ENCODE data around the gene SIK3.

Gene SIK3

GRCh38 chr11:117042689-117043088 is 55.5 kb downstream of the SIK3 start:
- Histone ChIP-seq H3K4me3 (ENCODE audit: low read length) (no peak overlapping the region), H2AFZ (ENCODE audit: low read length) (no peak overlapping the region), H3K79me2 (ENCODE audit: low read length) (peaks cover 95% of the 10 kb centered on the region)

GRCh38 chr11:117039900-117040299 is 58.3 kb downstream of the SIK3 start:
- Histone ChIP-seq H3K4me2 (ENCODE audit: low read depth, low read length) (no peak overlapping the region), H4K20me1 (ENCODE audit: insufficient read depth, low read length) (peaks cover 13% of the 10 kb centered on the region; the same call in 1 of the 2 replicates), H3K79me2 (ENCODE audit: low read length) (peaks cover 94% of the 10 kb centered on the region)

More at GRCh38 chr11:117042689-117043088, 55.5 kb downstream of the SIK3 start:
- H3K4me1 ChIP-seq (ENCODE audit: low read length) = peaks cover 32% of the 10 kb centered on the region
- H3K36me3 ChIP-seq (replicated peaks; ENCODE audit: insufficient read depth, low read length) = no peaks in the 10 kb centered on the region
- no peaks in the 10 kb centered on the region for H3K9me3 ChIP-seq (replicated peaks; ENCODE audit: insufficient read depth, low read length)
- no peak for TF ChIP-seq CTCF (IDR thresholded peaks at IDR 0.05; ENCODE audit: low read length)
- TF ChIP-seq EZH2phosphoT487 (IDR thresholded peaks at IDR 0.05; ENCODE audit: low read length) = no peak
- TF ChIP-seq EZH2 (optimal IDR thresholded peaks at IDR 0.05; ENCODE audit: low read depth, low read length) = no peak
- no peak overlapping the region for H3K27ac ChIP-seq (ENCODE audit: low read length)
- peaks cover 12% of the 10 kb centered on the region; the same call in 1 of the 2 replicates for H3F3A ChIP-seq (ENCODE audit: insufficient read depth, low read length)
- H4K20me1 ChIP-seq (ENCODE audit: insufficient read depth, low read length) = peaks cover 2% of the 10 kb centered on the region; the same call in 1 of the 2 replicates
- no peak for DNase-seq
- no peaks in the 10 kb centered on the region for H3K27me3 ChIP-seq (replicated peaks; ENCODE audit: insufficient read depth, low read length)
- no peak overlapping the region for H3K4me2 ChIP-seq (ENCODE audit: low read depth, low read length)
- no peak overlapping the region for H3K9ac ChIP-seq (ENCODE audit: low read length)
- H3K9me2 ChIP-seq (replicated peaks; ENCODE audit: insufficient read depth, low read length) = no peaks in the 10 kb centered on the region

GRCh38 chr11:117039270-117039669 is 59.0 kb downstream of the SIK3 start:
- Histone ChIP-seq H3K9ac (ENCODE audit: low read length) (no peak overlapping the region), H3K27me3 (replicated peaks; ENCODE audit: insufficient read depth, low read length) (no peaks in the 10 kb centered on the region), H3F3A (ENCODE audit: insufficient read depth, low read length) (peaks cover 8% of the 10 kb centered on the region; the same call in 1 of the 2 replicates), H3K4me1 (ENCODE audit: low read length) (peaks cover 19% of the 10 kb centered on the region), H4K20me1 (ENCODE audit: insufficient read depth, low read length) (peaks cover 13% of the 10 kb centered on the region; the same call in 1 of the 2 replicates), H3K4me3 (ENCODE audit: low read length) (no peak overlapping the region), H3K36me3 (replicated peaks; ENCODE audit: insufficient read depth, low read length) (no peaks in the 10 kb centered on the region), H3K79me2 (ENCODE audit: low read length) (peaks cover 94% of the 10 kb centered on the region), H3K9me3 (replicated peaks; ENCODE audit: insufficient read depth, low read length) (no peaks in the 10 kb centered on the region), H3K9me2 (replicated peaks; ENCODE audit: insufficient read depth, low read length) (no peaks in the 10 kb centered on the region), H3K4me2 (ENCODE audit: low read depth, low read length) (no peak overlapping the region), H3K27ac (ENCODE audit: low read length) (no peak overlapping the region), H2AFZ (ENCODE audit: low read length) (no peak overlapping the region)
- DNase-seq = no peak
- TF ChIP-seq CTCF (IDR thresholded peaks at IDR 0.05; ENCODE audit: low read length) (no peak), EZH2 (optimal IDR thresholded peaks at IDR 0.05; ENCODE audit: low read depth, low read length) (no peak), EZH2phosphoT487 (IDR thresholded peaks at IDR 0.05; ENCODE audit: low read length) (no peak)

More at GRCh38 chr11:117039900-117040299, 58.3 kb downstream of the SIK3 start:
- no peaks in the 10 kb centered on the region for H3K9me2 ChIP-seq (replicated peaks; ENCODE audit: insufficient read depth, low read length)
- no peak overlapping the region for H2AFZ ChIP-seq (ENCODE audit: low read length)
- H3K9me3 ChIP-seq (replicated peaks; ENCODE audit: insufficient read depth, low read length) = no peaks in the 10 kb centered on the region
- no peaks in the 10 kb centered on the region for H3K36me3 ChIP-seq (replicated peaks; ENCODE audit: insufficient read depth, low read length)
- H3F3A ChIP-seq (ENCODE audit: insufficient read depth, low read length) = peaks cover 8% of the 10 kb centered on the region; the same call in 1 of the 2 replicates
- no peak overlapping the region for H3K9ac ChIP-seq (ENCODE audit: low read length)
- no peaks in the 10 kb centered on the region for H3K27me3 ChIP-seq (replicated peaks; ENCODE audit: insufficient read depth, low read length)
- DNase-seq = no peak
- H3K4me3 ChIP-seq (ENCODE audit: low read length) = no peak overlapping the region
- TF ChIP-seq EZH2 (optimal IDR thresholded peaks at IDR 0.05; ENCODE audit: low read depth, low read length) (no peak), CTCF (IDR thresholded peaks at IDR 0.05; ENCODE audit: low read length) (no peak), EZH2phosphoT487 (IDR thresholded peaks at IDR 0.05; ENCODE audit: low read length) (no peak)
- no peak overlapping the region for H3K27ac ChIP-seq (ENCODE audit: low read length)
- H3K4me1 ChIP-seq (ENCODE audit: low read length) = peaks cover 26% of the 10 kb centered on the region

Data from MM.1S (cell line).